Neuron (in vitro differentiated cells): ENCODE results near the gene FUT3.
"Not testable (repeated sequence)": the region's sequence is repeated elsewhere in the genome, so short reads cannot be mapped to it uniquely, and the experiment has no call there.

ENCODE experiments used
- H2AFZ ChIP-seq: one replicate; pipeline ENCODE4 v1.6.1; 2013; ENCODE audit warnings: low read depth, mild to moderate bottlenecking, inconsistent platforms, low read length, moderate library complexity
- H3K27me3 ChIP-seq: one replicate; pipeline ENCODE4 v1.6.1; 2013; ENCODE audit warnings: low read length; ENCODE audit not compliant: insufficient read depth
- H3K36me3 ChIP-seq: one replicate; pipeline ENCODE4 v1.6.1; 2013; ENCODE audit warnings: low read length; ENCODE audit not compliant: insufficient read depth
- H3K4me1 ChIP-seq: one replicate; pipeline ENCODE4 v1.6.1; 2013; ENCODE audit warnings: low read length; ENCODE audit not compliant: insufficient read depth
- H3K4me3 ChIP-seq: 2 replicates; pipeline ENCODE4 v1.5.1; 2013; ENCODE audit warnings: mild to moderate bottlenecking, low read length, moderate library complexity
- H3K9me3 ChIP-seq: one replicate; pipeline ENCODE4 v1.6.1; 2013; ENCODE audit warnings: low read length

Gene FUT3

GRCh38 chr19:5891938-5892771 is 40.9 kb upstream of the FUT3 start:
- H3K4me3 ChIP-seq, result no peak overlapping the region
- H2AFZ ChIP-seq, result no peak overlapping the region
- H3K27me3 ChIP-seq, result no peaks in the 10 kb centered on the region
- peaks cover 14% of the 10 kb centered on the region for H3K36me3 ChIP-seq
- H3K9me3 ChIP-seq, result no peaks in the 10 kb centered on the region
- peaks cover 4% of the 10 kb centered on the region for H3K4me1 ChIP-seq

DNA sequence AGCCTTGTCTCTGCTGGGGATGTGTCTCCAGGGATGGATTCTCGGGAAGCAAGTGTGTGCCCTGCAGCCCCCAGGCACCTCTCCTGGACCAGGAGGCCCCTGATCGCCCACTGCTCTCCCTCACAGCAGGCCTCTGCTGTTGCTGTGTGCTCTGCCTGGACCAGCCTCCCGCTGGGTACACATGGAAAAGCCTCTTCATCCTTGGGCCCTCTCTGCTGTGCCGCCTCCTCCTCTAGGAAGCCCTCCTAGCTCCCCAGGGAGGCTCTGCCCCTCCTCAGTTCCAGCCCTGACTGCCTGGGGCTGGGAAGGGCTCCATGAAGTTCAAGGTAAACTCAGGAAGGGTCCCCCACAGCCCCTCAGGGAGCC is 40.3 kb upstream of the FUT3 start:
- H3K9me3 ChIP-seq, result no peaks in the 10 kb centered on the region
- H3K36me3 ChIP-seq, result peaks cover 14% of the 10 kb centered on the region
- no peak overlapping the region for H3K4me3 ChIP-seq
- no peaks in the 10 kb centered on the region for H3K27me3 ChIP-seq
- peaks cover 4% of the 10 kb centered on the region for H3K4me1 ChIP-seq
- H2AFZ ChIP-seq, result no peak overlapping the region

- Histone ChIP-seq H3K27me3 (no peaks in the 10 kb centered on the region), H3K36me3 (peaks cover 4% of the 10 kb centered on the region)
These were observed 38.9 kb upstream of the FUT3 start for GRCh38 chr19:5890099-5890498.

GRCh38 chr19:5889288-5889971 is 38.2 kb upstream of the FUT3 start:
- no peaks in the 10 kb centered on the region for H3K36me3 ChIP-seq
- H3K27me3 ChIP-seq, result no peaks in the 10 kb centered on the region
- no peak overlapping the region for H3K4me3 ChIP-seq
- no peak overlapping the region for H2AFZ ChIP-seq
- H3K9me3 ChIP-seq, result no peaks in the 10 kb centered on the region
- peaks cover 4% of the 10 kb centered on the region for H3K4me1 ChIP-seq

More at GRCh38 chr19:5890099-5890498, 38.9 kb upstream of the FUT3 start:
- Histone ChIP-seq H3K4me3 (no peak overlapping the region), H2AFZ (no peak overlapping the region), H3K4me1 (peaks cover 4% of the 10 kb centered on the region), H3K9me3 (no peaks in the 10 kb centered on the region)

GRCh38 chr19:5884065-5884811 is 33.0 kb upstream of the FUT3 start:
- not testable (repeated sequence) for H2AFZ ChIP-seq, H3K9me3 ChIP-seq, H3K4me3 ChIP-seq, H3K36me3 ChIP-seq, H3K27me3 ChIP-seq
- H3K4me1 ChIP-seq, result peaks cover 18% of the 10 kb centered on the region

DNA sequence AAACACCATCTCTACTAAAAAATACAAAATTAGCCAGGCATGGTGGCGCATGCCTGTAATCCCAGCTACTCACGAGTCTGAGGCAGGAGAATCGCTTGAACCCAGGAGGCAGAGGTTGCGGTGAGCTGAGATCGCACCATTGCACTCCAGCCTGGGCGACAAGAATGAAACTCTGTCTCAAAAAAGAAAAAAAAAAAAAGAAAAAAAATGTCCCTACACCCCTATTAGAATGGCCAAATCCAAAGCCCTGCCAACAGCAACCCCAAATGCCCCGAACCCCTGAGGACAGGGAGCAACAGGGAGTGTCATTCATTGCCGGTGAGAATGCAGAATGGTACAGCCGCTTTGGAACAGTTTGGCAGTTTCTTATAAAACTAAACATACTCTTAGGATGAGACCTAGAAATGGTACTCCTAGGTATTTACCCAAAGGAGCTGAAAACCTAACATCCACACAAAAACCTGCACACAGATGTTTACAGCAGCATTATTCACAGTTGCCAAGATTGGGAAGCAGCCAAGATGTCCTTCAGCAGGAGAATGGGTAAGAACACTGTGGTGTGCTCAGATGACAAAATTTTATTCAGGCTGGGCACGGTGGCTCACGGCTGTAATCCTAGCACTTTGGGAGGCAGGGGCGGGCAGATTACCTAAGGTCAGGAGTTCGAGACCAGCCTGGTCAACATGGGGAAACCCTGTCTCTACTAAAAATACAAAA is 32.1 kb upstream of the FUT3 start:
- not testable (repeated sequence) for H3K27me3 ChIP-seq, H3K9me3 ChIP-seq, H3K36me3 ChIP-seq, H3K4me3 ChIP-seq, H2AFZ ChIP-seq
- peaks cover 20% of the 10 kb centered on the region for H3K4me1 ChIP-seq

DNA sequence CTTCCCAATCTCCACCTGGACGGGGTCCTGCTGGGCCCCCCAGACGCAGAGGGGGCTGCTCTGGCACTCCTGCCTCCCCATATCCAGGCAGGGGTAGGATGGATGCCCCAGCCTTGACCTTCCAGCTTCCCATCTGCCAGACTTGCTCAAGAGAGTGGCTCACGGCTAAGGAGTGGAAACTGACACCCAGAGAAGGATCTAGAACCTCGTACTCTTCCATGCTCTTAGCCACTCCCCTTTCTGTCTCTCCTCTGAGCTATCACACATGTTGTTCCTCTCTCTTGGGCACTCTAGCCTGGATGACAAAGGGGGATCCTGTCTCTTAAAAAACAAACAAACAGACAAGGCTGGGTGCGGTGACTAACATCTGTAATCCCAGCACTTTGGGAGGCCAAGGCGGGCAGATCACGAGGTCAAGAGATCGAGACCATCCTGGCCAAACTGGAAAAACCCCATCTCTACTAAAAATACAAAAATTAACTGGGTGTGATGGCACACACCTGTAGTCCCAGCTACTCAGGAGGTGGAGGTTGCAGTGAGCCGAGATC is 31.2 kb upstream of the FUT3 start:
- no peaks in the 10 kb centered on the region for H3K9me3 ChIP-seq
- no peaks in the 10 kb centered on the region for H3K36me3 ChIP-seq
- H2AFZ ChIP-seq, result no peak overlapping the region
- peaks cover 26% of the 10 kb centered on the region for H3K4me1 ChIP-seq
- no peak overlapping the region for H3K4me3 ChIP-seq
- H3K27me3 ChIP-seq, result no peaks in the 10 kb centered on the region

DNA sequence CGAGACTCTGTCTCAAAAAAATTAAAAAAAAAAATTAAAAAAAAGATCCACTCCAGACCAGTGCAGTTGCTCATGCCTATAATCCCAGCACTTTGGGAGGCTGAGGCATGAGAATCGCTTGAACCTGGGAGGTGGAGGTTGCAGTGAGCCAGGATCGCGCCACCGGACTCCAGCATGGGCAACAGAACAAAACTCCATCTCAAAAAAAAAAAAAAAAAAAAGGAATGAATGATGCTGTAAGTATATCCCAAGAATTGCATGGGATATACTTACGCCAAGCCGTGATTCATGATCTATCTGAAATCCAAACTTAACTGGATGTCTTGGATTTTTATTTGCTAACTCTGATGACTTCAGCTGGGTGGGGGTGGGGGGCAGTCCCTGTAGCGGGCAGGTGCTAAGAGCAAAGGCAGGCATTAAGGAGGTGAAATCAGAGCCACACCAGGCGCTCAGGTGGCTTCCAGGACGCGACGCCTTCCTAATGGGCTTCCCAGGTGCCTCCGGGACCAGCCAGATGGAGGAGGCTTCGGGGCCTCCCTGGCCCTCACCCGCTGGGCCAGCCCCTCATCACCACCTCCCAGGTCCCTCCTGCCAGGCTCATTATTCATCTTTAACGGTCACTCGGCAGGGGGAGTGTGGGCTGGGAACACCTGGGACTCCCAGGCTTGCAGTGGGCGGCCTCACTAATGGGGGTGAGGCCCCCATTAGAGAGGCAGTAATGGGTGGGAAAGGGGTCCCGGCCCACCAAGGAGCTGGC is 30.5 kb upstream of the FUT3 start:
- no peak overlapping the region for H3K4me3 ChIP-seq
- no peaks in the 10 kb centered on the region for H3K36me3 ChIP-seq
- no peak overlapping the region for H2AFZ ChIP-seq

DNA sequence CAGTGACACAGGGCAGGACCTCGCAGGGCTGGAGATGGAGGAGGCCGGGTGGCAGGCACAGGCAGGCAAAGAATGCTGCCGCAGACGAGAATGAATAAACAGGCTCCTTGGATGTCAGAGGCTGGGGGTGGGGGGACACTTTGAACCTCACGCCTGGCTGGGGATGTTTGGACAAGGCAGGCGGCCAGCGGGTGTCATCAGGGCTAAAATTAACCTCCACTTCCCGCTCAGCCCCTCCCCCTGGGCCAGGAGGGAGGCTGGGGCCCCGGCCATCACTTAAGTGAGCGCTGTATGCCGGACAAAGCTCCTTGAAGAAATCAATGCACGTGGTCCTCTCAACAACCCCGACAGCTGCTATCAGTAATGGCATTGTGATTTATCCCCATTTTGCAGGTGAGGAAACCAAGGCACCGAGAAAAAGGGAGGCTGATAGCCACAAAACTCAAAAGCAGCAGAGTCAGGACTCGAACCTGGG is 29.4 kb upstream of the FUT3 start:
- H2AFZ ChIP-seq, result no peak overlapping the region
- H3K4me1 ChIP-seq, result peaks cover 28% of the 10 kb centered on the region
- H3K4me3 ChIP-seq, result no peak overlapping the region
- no peaks in the 10 kb centered on the region for H3K27me3 ChIP-seq
- no peaks in the 10 kb centered on the region for H3K36me3 ChIP-seq
- no peaks in the 10 kb centered on the region for H3K9me3 ChIP-seq

More for the DNA sequence above, 30.5 kb upstream of the FUT3 start:
- Histone ChIP-seq H3K9me3 (no peaks in the 10 kb centered on the region), H3K4me1 (peaks cover 28% of the 10 kb centered on the region), H3K27me3 (no peaks in the 10 kb centered on the region)

GRCh38 chr19:5880196-5880595 is 28.9 kb upstream of the FUT3 start:
- Histone ChIP-seq H3K9me3 (no peaks in the 10 kb centered on the region), H3K27me3 (no peaks in the 10 kb centered on the region)

GRCh38 chr19:5877882-5878281 is 26.6 kb upstream of the FUT3 start:
- H3K27me3 ChIP-seq, result no peaks in the 10 kb centered on the region
- H3K36me3 ChIP-seq, result no peaks in the 10 kb centered on the region
- H3K9me3 ChIP-seq, result no peaks in the 10 kb centered on the region
- no peak overlapping the region for H2AFZ ChIP-seq
- H3K4me3 ChIP-seq, result no peak overlapping the region
- peaks cover 28% of the 10 kb centered on the region for H3K4me1 ChIP-seq

More at GRCh38 chr19:5880196-5880595, 28.9 kb upstream of the FUT3 start:
- H2AFZ ChIP-seq, result no peak overlapping the region
- no peak overlapping the region for H3K4me3 ChIP-seq
- H3K4me1 ChIP-seq, result peaks cover 28% of the 10 kb centered on the region
- H3K36me3 ChIP-seq, result no peaks in the 10 kb centered on the region

- H3K4me3 ChIP-seq, result no peak overlapping the region
- no peaks in the 10 kb centered on the region for H3K27me3 ChIP-seq
- no peak overlapping the region for H2AFZ ChIP-seq
- peaks cover 28% of the 10 kb centered on the region for H3K4me1 ChIP-seq
- no peaks in the 10 kb centered on the region for H3K9me3 ChIP-seq
- H3K36me3 ChIP-seq, result no peaks in the 10 kb centered on the region
These were observed 26.2 kb upstream of the FUT3 start for GRCh38 chr19:5877427-5877826.
